KMS-11 (cell line): ENCODE results near the gene FOXP1.
A peak's percentile ranks its signal among the peaks of the same experiment; 100 is the strongest.

Experiments
- H2AFZ ChIP-seq: fragments of 200-600 bp; sonication (generic); 2 replicates; pipeline ENCODE4 v1.6.1; 2016; ENCODE audit warnings: antibody characterized with exemption, mixed run types, low read depth
- H3K27ac ChIP-seq: fragments of 200-600 bp; sonication (generic); 2 replicates; pipeline ENCODE4 v1.6.1; 2016; ENCODE audit warnings: mild to moderate bottlenecking, mixed run types
- H3K27me3 ChIP-seq: fragments of 200-600 bp; sonication (generic); 2 replicates; pipeline ENCODE4 v1.6.1; 2017; ENCODE audit warnings: mild to moderate bottlenecking, low read depth, mixed run types, moderate library complexity; ENCODE audit not compliant: insufficient read depth
- H3K36me3 ChIP-seq: fragments of 200-600 bp; sonication (generic); 2 replicates; pipeline ENCODE4 v1.6.1; 2017; ENCODE audit warnings: mild to moderate bottlenecking, mixed run types; ENCODE audit not compliant: insufficient read depth
- H3K4me1 ChIP-seq: fragments of 200-600 bp; sonication (generic); 2 replicates; pipeline ENCODE4 v1.6.1; 2016; ENCODE audit warnings: mild to moderate bottlenecking, low read depth, mixed run types; ENCODE audit not compliant: poor library complexity, severe bottlenecking
- H3K4me2 ChIP-seq: fragments of 200-600 bp; sonication (generic); 2 replicates; pipeline ENCODE4 v1.7.0; 2016; ENCODE audit warnings: mild to moderate bottlenecking, mixed run types
- H3K4me3 ChIP-seq: fragments of 200-600 bp; sonication (generic); IDR thresholded peaks from 2 replicates; pipeline ENCODE4 v1.6.1; 2017; ENCODE audit warnings: low read depth, low read length, mixed read lengths; ENCODE audit not compliant: insufficient read depth
- H3K79me2 ChIP-seq: fragments of 200-600 bp; sonication (generic); 2 replicates; pipeline ENCODE4 v1.6.1; 2016; ENCODE audit warnings: low read depth, mixed run types; ENCODE audit not compliant: insufficient read depth
- H3K9ac ChIP-seq: fragments of 200-600 bp; sonication (generic); 2 replicates; pipeline ENCODE4 v1.6.1; 2016; ENCODE audit warnings: mild to moderate bottlenecking, mixed run types
- H4K20me1 ChIP-seq: fragments of 200-600 bp; sonication (generic); 2 replicates; pipeline ENCODE4 v1.6.1; 2016; ENCODE audit warnings: mild to moderate bottlenecking, mixed run types; ENCODE audit not compliant: insufficient read depth
- CTCF ChIP-seq: fragments of 200-600 bp; sonication (generic); conservative IDR thresholded peaks from 2 replicates; pipeline ENCODE4 v1.6.1; 2017; ENCODE audit warnings: low read depth, mild to moderate bottlenecking, antibody characterized with exemption, low read length, moderate library complexity, mixed read lengths

The FOXP1 gene

GRCh38 chr3:71051893-71052687, 531.4 kb downstream of the FOXP1 start:
- Histone ChIP-seq H3K9ac (no peak overlapping the region), H3K4me3 (no peak overlapping the region), H2AFZ (no peak overlapping the region), H3K36me3 (no peaks in the 10 kb centered on the region), H3K4me1 (peaks cover 80% of the 10 kb centered on the region), H3K27me3 (no peaks in the 10 kb centered on the region), H3K27ac (peak overlapping the region; percentile 73; the same call in 1 of the 2 replicates), H4K20me1 (no peaks in the 10 kb centered on the region), H3K4me2 (peak overlapping the region; percentile 62), H3K79me2 (peaks cover 43% of the 10 kb centered on the region; the same call in 1 of the 2 replicates)
- TF ChIP-seq CTCF: no peak

GRCh38 chr3:71051259-71051595, 532.3 kb downstream of the FOXP1 start:
- no peaks in the 10 kb centered on the region for H3K27me3 ChIP-seq
- H3K27ac ChIP-seq: peak overlapping the region; percentile 73
- no peak for TF ChIP-seq CTCF
- no peaks in the 10 kb centered on the region for H4K20me1 ChIP-seq
- peaks cover 35% of the 10 kb centered on the region; the same call in 1 of the 2 replicates for H3K79me2 ChIP-seq
- no peaks in the 10 kb centered on the region for H3K36me3 ChIP-seq
- H2AFZ ChIP-seq: no peak overlapping the region
- peak overlapping the region; percentile 62 for H3K4me2 ChIP-seq
- H3K4me3 ChIP-seq: no peak overlapping the region
- H3K9ac ChIP-seq: no peak overlapping the region
- peaks cover 83% of the 10 kb centered on the region for H3K4me1 ChIP-seq

GRCh38 chr3:71050538-71051258, 532.8 kb downstream of the FOXP1 start:
- Histone ChIP-seq H3K79me2 (peaks cover 29% of the 10 kb centered on the region; the same call in 1 of the 2 replicates), H3K36me3 (no peaks in the 10 kb centered on the region), H4K20me1 (no peaks in the 10 kb centered on the region), H3K27ac (peak overlapping the region; percentile 73), H3K9ac (no peak overlapping the region), H3K4me2 (peak overlapping the region; percentile 62), H2AFZ (no peak overlapping the region), H3K27me3 (no peaks in the 10 kb centered on the region), H3K4me3 (no peak overlapping the region), H3K4me1 (peaks cover 88% of the 10 kb centered on the region)
- no peak for TF ChIP-seq CTCF

- Histone ChIP-seq H3K4me2 (peak overlapping the region; percentile 62; the same call in 1 of the 2 replicates), H3K4me1 (peaks cover 88% of the 10 kb centered on the region), H3K9ac (no peak overlapping the region), H3K36me3 (no peaks in the 10 kb centered on the region), H3K27ac (peak overlapping the region; percentile 73), H3K4me3 (no peak overlapping the region), H2AFZ (no peak overlapping the region), H3K79me2 (peaks cover 24% of the 10 kb centered on the region; the same call in 1 of the 2 replicates), H4K20me1 (no peaks in the 10 kb centered on the region), H3K27me3 (no peaks in the 10 kb centered on the region)
- no peak for TF ChIP-seq CTCF
Observed at GRCh38 chr3:71050166-71050537, 533.4 kb downstream of the FOXP1 start.
